K562 (cell line): ENCODE measurements around the gene C1orf105. TPM values are rescaled to one million over a fixed set of nuclear protein-coding genes. Genes with fewer than 3 reads are reported as not detected.

Experiments used
- ATAC-seq: fragments of 200-7000 bp; cut with Tn5 transposase; 3 replicates; pipeline ENCODE4 v1.9.1; 2020; ENCODE audit warnings: moderate library complexity
- BruUV-seq: library from RNA; stranded (reverse); fragments of 400-500 nt; replicated peaks from 2 replicates; lab custom pipeline; 2021; lab: Mats Ljungman, UMichigan
- CTCF ChIA-PET: fragments of 300-600 bp; formaldehyde crosslinking; extraction: SDS; loops from one replicate; lab custom pipeline; 2021; ENCODE audit warnings: low intra/inter-chr PET ratio; lab: Yijun Ruan, JAX
- POLR2A ChIA-PET: fragments of 300-600, 350-650 bp; sonication (Branson Sonifier 250); formaldehyde crosslinking; extraction: SDS; loops from one replicate; lab custom pipeline; 2021; ENCODE audit warnings: antibody characterized with exemption, inconsistent platforms; lab: Yijun Ruan, JAX
- DNase-seq, 4 experiments: peaks; one replicate each; pipeline versions ENCODE4 v3.0.0 to v3.0.0-alpha.2; 2011 to 2018; ENCODE audit warnings: low spot score in 3 of 4, mixed read lengths in 3 of 4; ENCODE audit errors: extremely low read depth in 1 of 4
- FAIRE-seq: peaks from 2 replicates; lab custom pipeline; 2011; peaks lifted over from hg19 to GRCh38; lab: Jason Lieb, UNC
- H2AFZ ChIP-seq: 2 replicates; pipeline ENCODE4 v1.6.0; 2011; ENCODE audit warnings: low read depth, low read length, control low read depth, inconsistent platforms
- H3K27ac ChIP-seq: fragments of 200-600 bp; 3 replicates; pipeline ENCODE4 v1.8.0; 2011; ENCODE audit warnings: low read depth, mild to moderate bottlenecking, control low read depth, inconsistent platforms, low read length, moderate library complexity, mixed read lengths; ENCODE audit errors: extremely low read depth
- H3K27me3 ChIP-seq, 2 experiments: fragments of 300-600 bp in 1 of 2; 2 replicates in 1 of 2; 3 replicates in 1 of 2; pipeline versions ENCODE4 v1.6.0 to v1.8.0; 2011; ENCODE audit warnings: inconsistent platforms in 2 of 2, low read length in 2 of 2, mild to moderate bottlenecking in 1 of 2, mixed read lengths in 1 of 2, moderate library complexity in 1 of 2; ENCODE audit not compliant: control insufficient read depth in 2 of 2, insufficient read depth in 2 of 2
- H3K36me3 ChIP-seq: fragments of 300-600 bp; 3 replicates; pipeline ENCODE4 v1.8.0; 2011; ENCODE audit warnings: mild to moderate bottlenecking, low read length, inconsistent platforms; ENCODE audit not compliant: control insufficient read depth, insufficient read depth
- H3K4me1 ChIP-seq, 2 experiments: fragments of 200-600 bp in 1 of 2; replicated peaks in 1 of 2; 2 replicates in 1 of 2; 3 replicates in 1 of 2; pipeline versions ENCODE4 v1.5.1 to v1.8.0; 2011; ENCODE audit warnings: inconsistent platforms in 2 of 2, low read length in 2 of 2, mild to moderate bottlenecking in 1 of 2, mixed read lengths in 1 of 2, moderate library complexity in 1 of 2; ENCODE audit not compliant: control insufficient read depth in 2 of 2, insufficient read depth in 2 of 2
- H3K4me2 ChIP-seq: 2 replicates; pipeline ENCODE4 v1.6.1; 2011; ENCODE audit warnings: low read length, control low read depth, inconsistent platforms, mixed read lengths; ENCODE audit not compliant: insufficient read depth
- H3K4me3 ChIP-seq: fragments of 200-600 bp; sonication (generic), shearing (Covaris generic); 2 replicates; pipeline ENCODE4 v1.5.1; 2016; ENCODE audit warnings: control low read depth, inconsistent platforms
- H3K79me2 ChIP-seq: fragments of 200-600 bp; 3 replicates; pipeline ENCODE4 v1.8.0; 2011; ENCODE audit warnings: low read length, inconsistent platforms; ENCODE audit not compliant: control insufficient read depth, insufficient read depth
- H3K9ac ChIP-seq, 2 experiments: 2 replicates each; pipeline versions ENCODE4 v1.6.0 to v1.6.1; 2011; ENCODE audit warnings: low read depth in 2 of 2, low read length in 2 of 2, control low read depth in 1 of 2, inconsistent platforms in 1 of 2, mild to moderate bottlenecking in 1 of 2, mixed read lengths in 1 of 2; ENCODE audit not compliant: insufficient read depth in 1 of 2
- H3K9me1 ChIP-seq: one replicate; pipeline ENCODE4 v1.6.0; 2011; ENCODE audit warnings: inconsistent platforms, mild to moderate bottlenecking, low read length, moderate library complexity; ENCODE audit not compliant: control insufficient read depth, insufficient read depth
- H3K9me3 ChIP-seq: replicated peaks from 2 replicates; pipeline ENCODE4 v1.5.1; 2011; ENCODE audit warnings: low read depth, low read length, inconsistent platforms; ENCODE audit not compliant: control insufficient read depth, insufficient read depth
- H4K20me1 ChIP-seq: replicated peaks from 2 replicates; pipeline ENCODE4 v1.6.1; 2011; ENCODE audit warnings: low read length, inconsistent platforms, mixed read lengths; ENCODE audit not compliant: control insufficient read depth, insufficient read depth
- CBX2 ChIP-seq: fragments of 200-600 bp; sonication (generic); IDR thresholded peaks from one replicate; pipeline ENCODE4 v1.6.1; 2012; ENCODE audit warnings: mild to moderate bottlenecking, low read length, inconsistent platforms; ENCODE audit not compliant: insufficient read depth, poor library complexity, severe bottlenecking
- CBX5 ChIP-seq: IDR thresholded peaks from 2 replicates; pipeline ENCODE4 v1.6.1; 2014; ENCODE audit warnings: low read depth, borderline replicate concordance
- ESRRB ChIP-seq: fragments of 250-450 bp; sonication (Bioruptor Pico); IDR thresholded peaks from 2 replicates; pipeline ENCODE4 v1.5.0; 2020; ENCODE audit warnings: mild to moderate bottlenecking, moderate library complexity, borderline replicate concordance
- HDAC8 ChIP-seq: fragments of 450-650 bp; IDR thresholded peaks from 2 replicates; pipeline ENCODE4 v1.6.1; 2016; ENCODE audit warnings: mild to moderate bottlenecking, missing genetic modification characterization, moderate library complexity, missing compliant biosample characterization
- MAFK ChIP-seq: IDR thresholded peaks from 2 replicates; pipeline ENCODE4 v1.6.1; 2011; ENCODE audit warnings: low read length, improper control_type of control experiment
- MED1 ChIP-seq: sonication (generic); formaldehyde crosslinking; IDR thresholded peaks from 2 replicates; pipeline ENCODE4 v1.8.1; 2023; ENCODE audit warnings: missing genetic modification reagents, borderline replicate concordance
- NFRKB ChIP-seq: fragments of 450-650 bp; IDR thresholded peaks from 2 replicates; pipeline ENCODE4 v1.6.1; 2016; ENCODE audit warnings: low read depth
- NFYB ChIP-seq: IDR thresholded peaks from 2 replicates; pipeline ENCODE4 v1.6.1; 2011; ENCODE audit warnings: mild to moderate bottlenecking, moderate library complexity; ENCODE audit not compliant: insufficient read length; ENCODE audit errors: extremely low read depth
- NR3C1 ChIP-seq: sonication (generic); formaldehyde crosslinking; IDR thresholded peaks from 2 replicates; pipeline ENCODE4 v1.8.1; 2022; ENCODE audit warnings: missing genetic modification reagents
- SLC30A9 ChIP-seq: fragments of 250-450 bp; sonication (Bioruptor Pico); IDR thresholded peaks from 2 replicates; pipeline ENCODE4 v1.8.0; 2022; ENCODE audit warnings: mild to moderate bottlenecking, moderate library complexity
- SRSF7 ChIP-seq: fragments of 200-400 bp; formaldehyde crosslinking; optimal IDR thresholded peaks from 2 replicates; pipeline ENCODE3; 2017; ENCODE audit warnings: mild to moderate bottlenecking, low read depth, low read length
- WGBS: fragments of 100-300 bp; shearing (Covaris generic); methylation state at CpG from one replicate; pipeline ENCODE4 v1.1.6; 2016; ENCODE audit warnings: low coverage, mixed read lengths; ENCODE audit not compliant: insufficient coverage; ENCODE audit errors: missing lambda C conversion rate; 5-methylcytosine and 5-hydroxymethylcytosine counted together
- in situ Hi-C: fragments of 300-500 bp; cut with MboI; formaldehyde crosslinking; loops from 4 replicates; pipeline ENCODE4 v1.15.0; 2018; ENCODE audit warnings: inconsistent platforms, mixed read lengths
- intact Hi-C: fragments of 100-400 bp; cut with micrococcal nuclease; formaldehyde crosslinking; loops from 2 replicates; pipeline ENCODE4 v1.14.2; 2022
- polyA plus RNA-seq, 8 experiments: library from polyadenylated mRNA; depleted of rRNA in 4 of 8; stranded (reverse) in 5 of 8; unstranded in 3 of 8; fragments of >200 nt; fragmentation: Nextera tagmentation in 2 of 8; fragmentation: Illumina TruSeq in 1 of 8; extraction: Ambion mirVana in 2 of 8; extraction: Trizol in 1 of 8; gene quantifications; 2 replicates each; pipeline versions ENCODE4 v1.2.1 to v1.2.3, GENCODE V29; 2011 to 2014; ENCODE audit warnings: inconsistent platforms in 1 of 8, missing spikeins in 1 of 8
- total RNA-seq, 7 experiments: library from RNA; depleted of rRNA in 6 of 7; stranded (reverse); fragments of >200 nt in 6 of 7; fragmentation: Illumina TruSeq in 2 of 7; extraction: Trizol in 2 of 7; gene quantifications; 2 replicates each; pipeline versions ENCODE4 v1.2.1 to v1.2.3, GENCODE V29; 2011 to 2021; ENCODE audit warnings: low replicate concordance in 1 of 7
- TF ChIP-seq, protein P1 (sequence below): fragments of 450-650 bp; formaldehyde crosslinking; IDR thresholded peaks from 2 replicates; pipeline ENCODE4 v1.4.0; 2020; ENCODE audit warnings: mild to moderate bottlenecking
- TF ChIP-seq, protein P2 (sequence below): conservative IDR thresholded peaks from 2 replicates; pipeline ENCODE4 v1.6.1; 2011; ENCODE audit warnings: low read depth, mild to moderate bottlenecking, low read length; ENCODE audit not compliant: control insufficient read depth
- TF ChIP-seq, protein P3 (sequence below), 2 experiments: fragments of 200-800 bp in 1 of 2; sonication (Bioruptor generic) in 1 of 2; sonication (generic) in 1 of 2; formaldehyde crosslinking in 1 of 2; IDR thresholded peaks in 1 of 2; conservative IDR thresholded peaks in 1 of 2; 2 replicates each; pipeline versions ENCODE4 v1.5.0 to v1.6.1; 2016 to 2020; ENCODE audit warnings: missing compliant biosample characterization in 1 of 2, missing genetic modification characterization in 1 of 2, missing genetic modification reagents in 1 of 2
- TF ChIP-seq, protein P4 (sequence below): fragments of 450-650 bp; IDR thresholded peaks from 2 replicates; pipeline ENCODE4 v1.6.1; 2014; ENCODE audit warnings: low read depth, mild to moderate bottlenecking, moderate library complexity, borderline replicate concordance
- TF ChIP-seq, protein P5 (sequence below): IDR thresholded peaks from 2 replicates; pipeline ENCODE4 v1.6.1; 2014; ENCODE audit warnings: antibody characterized with exemption

The C1orf105 gene
- total and polyA plus RNA-seq, 9 of the 15 experiments (the other 6 are each of a cell fraction or from before 2014, with no cell fraction given): 0.08 TPM; not detected in 8

DNA sequence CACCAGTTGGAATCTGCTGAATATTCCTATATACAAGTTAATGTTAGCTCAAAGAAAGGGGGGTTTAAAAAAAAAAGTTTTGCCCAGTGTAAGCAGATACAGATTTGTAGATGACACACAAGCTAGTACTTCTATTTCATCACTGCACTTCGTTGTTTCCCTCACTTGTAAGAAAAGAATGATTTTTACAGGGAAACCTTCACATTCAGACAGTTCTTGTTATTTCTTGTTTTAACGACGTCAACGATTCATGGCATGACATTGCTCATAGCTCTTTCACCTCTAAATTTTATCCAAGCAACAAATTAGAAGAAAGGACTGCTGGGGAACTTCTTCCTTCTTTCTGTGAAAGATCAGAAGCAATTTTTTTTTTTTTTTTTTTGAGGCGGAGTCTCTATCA is 25.7 kb upstream of the C1orf105 start:
- Histone ChIP-seq H3K27me3 (peaks cover 5 to 8% of the 10 kb centered on the region in 2 experiments; a peak in 2 of 5 replicates), H3K9me1 (no peaks in the 10 kb centered on the region), H3K9me3 (no peaks in the 10 kb centered on the region), H3K9ac (no peak overlapping the region), H3K4me1 (no peaks in the 10 kb centered on the region), H3K27ac (no peak overlapping the region), H4K20me1 (no peaks in the 10 kb centered on the region), H3K4me3 (no peak overlapping the region), H2AFZ (no peak overlapping the region), H3K36me3 (no peaks in the 10 kb centered on the region), H3K79me2 (no peaks in the 10 kb centered on the region), H3K4me2 (no peak overlapping the region)
- DNase-seq: no peak
- ChIA-PET CTCF (no interaction called here), POLR2A (interaction anchor here (0.8 to 1.2 kb wide), 2 partner anchors 10 to 610 kb away, joined by 3 to 4 read pairs; no protein-coding TSS in a partner anchor)
- intact Hi-C loops: loop anchor here (5.0 to 10.0 kb wide), 2 partner anchors 593 to 740 kb away; partner anchors contain the start of gene MYOC
- FAIRE-seq: no peak
- no peak for ATAC-seq
- 7% methylated on average over 5 of the region's 5 CpGs for WGBS
- in situ Hi-C loops: loop anchor here (10.0 kb wide), 1 partner anchor 590 kb away; no protein-coding TSS in a partner anchor
- no TSS peak for BruUV-seq
- TF ChIP-seq, protein P1, sequence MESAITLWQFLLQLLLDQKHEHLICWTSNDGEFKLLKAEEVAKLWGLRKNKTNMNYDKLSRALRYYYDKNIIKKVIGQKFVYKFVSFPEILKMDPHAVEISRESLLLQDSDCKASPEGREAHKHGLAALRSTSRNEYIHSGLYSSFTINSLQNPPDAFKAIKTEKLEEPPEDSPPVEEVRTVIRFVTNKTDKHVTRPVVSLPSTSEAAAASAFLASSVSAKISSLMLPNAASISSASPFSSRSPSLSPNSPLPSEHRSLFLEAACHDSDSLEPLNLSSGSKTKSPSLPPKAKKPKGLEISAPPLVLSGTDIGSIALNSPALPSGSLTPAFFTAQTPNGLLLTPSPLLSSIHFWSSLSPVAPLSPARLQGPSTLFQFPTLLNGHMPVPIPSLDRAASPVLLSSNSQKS: no peak
- TF ChIP-seq, protein P2, sequence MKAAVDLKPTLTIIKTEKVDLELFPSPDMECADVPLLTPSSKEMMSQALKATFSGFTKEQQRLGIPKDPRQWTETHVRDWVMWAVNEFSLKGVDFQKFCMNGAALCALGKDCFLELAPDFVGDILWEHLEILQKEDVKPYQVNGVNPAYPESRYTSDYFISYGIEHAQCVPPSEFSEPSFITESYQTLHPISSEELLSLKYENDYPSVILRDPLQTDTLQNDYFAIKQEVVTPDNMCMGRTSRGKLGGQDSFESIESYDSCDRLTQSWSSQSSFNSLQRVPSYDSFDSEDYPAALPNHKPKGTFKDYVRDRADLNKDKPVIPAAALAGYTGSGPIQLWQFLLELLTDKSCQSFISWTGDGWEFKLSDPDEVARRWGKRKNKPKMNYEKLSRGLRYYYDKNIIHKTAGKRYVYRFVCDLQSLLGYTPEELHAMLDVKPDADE: no peak
- TF ChIP-seq CBX5 (no peak), SLC30A9 (CRISPR knock-in tag) (no peak), SRSF7 (no peak), NFYB (no peak), ESRRB (CRISPR knock-in tag) (no peak), HDAC8 (tag) (no peak), CBX2 (no peak), MED1 (CRISPR knock-in tag) (no peak), NR3C1 (CRISPR knock-in tag) (no peak), MAFK (no peak), NFRKB (no peak)
- TF ChIP-seq, protein P3, sequence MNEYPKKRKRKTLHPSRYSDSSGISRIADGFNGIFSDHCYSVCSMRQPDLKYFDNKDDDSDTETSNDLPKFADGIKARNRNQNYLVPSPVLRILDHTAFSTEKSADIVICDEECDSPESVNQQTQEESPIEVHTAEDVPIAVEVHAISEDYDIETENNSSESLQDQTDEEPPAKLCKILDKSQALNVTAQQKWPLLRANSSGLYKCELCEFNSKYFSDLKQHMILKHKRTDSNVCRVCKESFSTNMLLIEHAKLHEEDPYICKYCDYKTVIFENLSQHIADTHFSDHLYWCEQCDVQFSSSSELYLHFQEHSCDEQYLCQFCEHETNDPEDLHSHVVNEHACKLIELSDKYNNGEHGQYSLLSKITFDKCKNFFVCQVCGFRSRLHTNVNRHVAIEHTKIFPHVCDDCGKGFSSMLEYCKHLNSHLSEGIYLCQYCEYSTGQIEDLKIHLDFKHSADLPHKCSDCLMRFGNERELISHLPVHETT (CRISPR knock-in tag; conservative IDR thresholded peaks at IDR 0.05 in 1 of 2, IDR thresholded peaks at IDR 0.05 in 1 of 2): no peak
- TF ChIP-seq, protein P4, sequence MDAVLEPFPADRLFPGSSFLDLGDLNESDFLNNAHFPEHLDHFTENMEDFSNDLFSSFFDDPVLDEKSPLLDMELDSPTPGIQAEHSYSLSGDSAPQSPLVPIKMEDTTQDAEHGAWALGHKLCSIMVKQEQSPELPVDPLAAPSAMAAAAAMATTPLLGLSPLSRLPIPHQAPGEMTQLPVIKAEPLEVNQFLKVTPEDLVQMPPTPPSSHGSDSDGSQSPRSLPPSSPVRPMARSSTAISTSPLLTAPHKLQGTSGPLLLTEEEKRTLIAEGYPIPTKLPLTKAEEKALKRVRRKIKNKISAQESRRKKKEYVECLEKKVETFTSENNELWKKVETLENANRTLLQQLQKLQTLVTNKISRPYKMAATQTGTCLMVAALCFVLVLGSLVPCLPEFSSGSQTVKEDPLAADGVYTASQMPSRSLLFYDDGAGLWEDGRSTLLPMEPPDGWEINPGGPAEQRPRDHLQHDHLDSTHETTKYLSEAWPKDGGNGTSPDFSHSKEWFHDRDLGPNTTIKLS: no peak
- TF ChIP-seq, protein P5, sequence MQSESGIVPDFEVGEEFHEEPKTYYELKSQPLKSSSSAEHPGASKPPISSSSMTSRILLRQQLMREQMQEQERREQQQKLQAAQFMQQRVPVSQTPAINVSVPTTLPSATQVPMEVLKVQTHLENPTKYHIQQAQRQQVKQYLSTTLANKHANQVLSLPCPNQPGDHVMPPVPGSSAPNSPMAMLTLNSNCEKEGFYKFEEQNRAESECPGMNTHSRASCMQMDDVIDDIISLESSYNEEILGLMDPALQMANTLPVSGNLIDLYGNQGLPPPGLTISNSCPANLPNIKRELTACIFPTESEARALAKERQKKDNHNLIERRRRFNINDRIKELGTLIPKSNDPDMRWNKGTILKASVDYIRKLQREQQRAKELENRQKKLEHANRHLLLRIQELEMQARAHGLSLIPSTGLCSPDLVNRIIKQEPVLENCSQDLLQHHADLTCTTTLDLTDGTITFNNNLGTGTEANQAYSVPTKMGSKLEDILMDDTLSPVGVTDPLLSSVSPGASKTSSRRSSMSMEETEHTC: no peak
